ENCODE results near the gene IFNA14.
"Not testable (repeated sequence)": the region's sequence is repeated elsewhere in the genome, so short reads cannot be mapped to it uniquely, and the experiment has no call there.

Gene IFNA14

DNA sequence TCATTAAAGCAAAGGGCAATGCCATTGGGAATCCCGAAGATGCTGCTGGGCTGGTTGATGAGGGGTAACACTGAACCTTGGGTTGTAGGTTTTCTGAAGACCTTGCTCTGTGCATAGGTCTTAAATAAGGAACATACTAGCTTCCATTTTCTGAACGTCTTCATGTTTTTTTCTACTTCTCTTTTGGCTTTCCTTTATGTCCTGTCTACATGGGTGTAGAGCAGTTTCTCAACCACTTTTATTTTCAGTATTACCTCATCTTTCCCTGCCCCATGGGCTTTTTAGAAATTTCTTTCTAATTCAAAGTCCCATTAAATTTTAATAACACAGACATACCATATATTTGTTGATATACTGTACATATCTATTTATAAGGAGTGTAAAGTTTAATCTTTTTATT lies at the start of gene IFNA14:
Gene IFNA14, minus strand, starts transcription at position 95 of the 400 bp plus-strand sequence. Its CDS starts 70 bp downstream, at position 25.
- DNase-seq, result no peak

DNA sequence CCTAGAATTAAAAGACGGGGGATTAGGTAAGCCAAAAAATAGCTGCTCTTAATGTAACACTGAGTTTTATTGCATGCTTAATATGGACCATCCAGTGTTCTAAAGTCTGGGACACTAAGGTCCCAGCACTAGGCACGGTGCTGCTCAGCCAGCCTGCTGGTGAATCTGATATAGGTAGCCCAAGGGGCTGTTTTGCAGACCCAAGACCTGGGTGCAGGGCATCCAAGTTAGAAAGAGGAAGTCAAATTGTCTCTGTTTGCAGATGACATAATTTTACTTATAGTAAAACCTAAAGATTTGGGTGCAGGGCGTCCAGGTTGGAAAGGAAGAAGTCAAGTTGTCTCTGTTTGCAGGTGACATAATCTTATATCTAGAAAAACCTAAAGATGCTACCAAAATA lies 47.5 kb upstream of the IFNA14 start:
- DNase-seq, result no peak

DNA sequence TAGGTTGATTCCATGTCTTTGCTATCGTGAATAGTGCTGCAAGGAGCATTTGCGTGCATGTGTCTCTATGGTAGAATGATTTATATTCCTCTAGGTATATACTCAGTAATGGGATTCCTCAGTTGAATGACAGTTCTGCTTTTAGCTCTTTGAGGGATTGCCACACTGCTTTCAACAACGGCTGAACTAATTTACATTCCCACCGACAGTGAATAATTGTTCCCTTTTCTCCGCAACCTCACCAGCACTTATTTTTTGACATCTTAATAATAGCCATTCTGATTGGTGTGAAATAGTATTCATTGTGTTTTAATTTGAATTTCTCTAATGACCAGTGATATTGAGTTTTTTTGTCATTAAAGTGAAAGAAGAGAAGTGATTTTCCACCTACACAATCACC lies 46.9 kb upstream of the IFNA14 start:
- peak in 1 of 2 donors; percentile 2 for DNase-seq

DNA sequence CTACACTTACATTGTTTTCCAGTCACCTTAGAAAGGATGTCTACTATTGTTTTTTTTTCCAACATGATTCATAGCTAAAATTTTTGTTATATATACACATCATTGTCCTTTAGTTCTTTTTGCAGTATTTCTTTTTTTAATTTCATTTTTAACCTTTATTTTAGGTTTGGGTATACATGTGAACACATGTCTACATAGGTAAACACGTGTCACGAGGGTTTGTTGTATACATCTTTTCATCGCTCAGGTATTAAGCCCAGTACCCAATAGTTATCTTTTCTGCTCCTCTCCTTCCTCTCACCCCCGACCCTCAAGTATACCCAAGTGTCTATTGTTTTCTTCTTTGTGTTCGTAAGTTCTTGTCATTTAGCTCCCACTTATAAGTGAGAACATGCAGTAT lies 46.3 kb upstream of the IFNA14 start:
- no peak for DNase-seq

DNA sequence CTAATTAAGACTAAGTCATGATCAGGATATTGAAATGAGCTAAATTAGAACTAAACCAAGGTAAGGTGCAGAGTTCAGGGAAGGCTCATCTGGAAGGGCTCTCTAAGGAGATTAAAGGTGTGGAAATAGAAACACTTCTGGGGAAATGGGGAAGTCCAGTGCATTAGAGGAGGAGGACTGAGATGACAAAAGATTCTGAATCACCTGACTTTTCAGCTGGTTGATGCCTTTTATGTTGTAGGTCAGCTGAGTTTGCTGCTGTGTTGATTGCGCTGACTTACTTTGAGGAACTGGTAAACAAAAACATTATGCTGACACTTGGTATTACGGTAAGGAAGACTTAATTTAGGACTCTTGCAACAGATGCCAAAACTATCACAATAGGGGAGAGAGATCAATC lies 41.5 kb upstream of the IFNA14 start:
- DNase-seq, result no peak

DNA sequence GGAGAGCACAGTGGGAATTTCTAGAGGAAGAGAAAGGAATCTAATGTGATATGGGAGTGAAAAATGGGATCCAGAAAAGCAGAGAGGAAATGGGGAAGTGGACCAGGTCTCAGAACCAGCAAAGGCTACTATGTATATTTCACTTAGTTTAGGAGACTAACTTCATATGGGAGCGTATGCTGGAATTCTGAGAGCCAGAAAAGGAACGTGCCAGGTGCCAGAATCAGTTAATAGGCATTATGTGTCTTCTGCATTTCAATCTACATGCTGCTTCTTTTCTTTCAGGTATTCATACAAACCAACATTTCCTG lies 28.5 kb upstream of the IFNA14 start:
- no peak for DNase-seq

DNA sequence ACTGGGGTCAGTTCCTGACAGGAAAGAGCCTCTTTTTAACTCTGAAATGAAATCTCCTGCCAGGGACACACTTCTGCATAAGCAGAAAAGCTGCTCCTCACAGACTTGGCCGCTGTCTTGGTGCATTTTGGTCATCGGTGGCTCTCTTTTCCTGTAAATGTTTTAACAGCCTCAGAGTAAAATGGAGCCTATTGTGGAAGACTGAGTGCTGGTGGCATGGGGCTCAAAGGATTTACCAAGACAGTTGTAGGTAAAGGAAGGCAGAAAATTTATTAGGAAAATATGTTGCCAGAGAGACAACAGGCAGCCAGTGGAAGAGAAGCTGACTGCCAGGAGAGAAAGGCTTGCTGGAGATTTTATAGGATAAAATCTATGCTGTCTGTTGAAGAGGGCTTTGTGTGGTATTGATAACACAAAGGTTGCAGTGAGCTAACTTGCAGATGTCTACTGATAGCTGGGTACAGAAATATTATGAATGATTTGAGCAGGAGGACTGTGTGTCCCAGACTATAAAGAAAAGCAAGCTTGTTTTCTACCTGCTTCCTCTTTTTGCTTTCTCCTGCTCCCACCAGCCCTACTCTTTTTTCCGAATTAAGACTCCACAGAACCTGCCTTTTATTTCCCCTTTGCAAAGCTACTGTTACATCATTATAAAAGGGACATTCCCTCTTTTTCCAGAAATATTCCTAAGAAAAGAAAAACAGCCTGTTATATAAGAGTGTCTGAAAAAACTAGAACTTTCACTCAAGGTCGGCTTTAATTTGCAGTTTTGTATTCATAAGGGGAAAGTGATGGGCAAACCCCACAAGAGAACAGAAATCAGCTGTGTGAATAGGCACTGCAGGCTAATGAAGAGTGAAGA lies 27.9 kb upstream of the IFNA14 start:
- DNase-seq, result no peak

DNA sequence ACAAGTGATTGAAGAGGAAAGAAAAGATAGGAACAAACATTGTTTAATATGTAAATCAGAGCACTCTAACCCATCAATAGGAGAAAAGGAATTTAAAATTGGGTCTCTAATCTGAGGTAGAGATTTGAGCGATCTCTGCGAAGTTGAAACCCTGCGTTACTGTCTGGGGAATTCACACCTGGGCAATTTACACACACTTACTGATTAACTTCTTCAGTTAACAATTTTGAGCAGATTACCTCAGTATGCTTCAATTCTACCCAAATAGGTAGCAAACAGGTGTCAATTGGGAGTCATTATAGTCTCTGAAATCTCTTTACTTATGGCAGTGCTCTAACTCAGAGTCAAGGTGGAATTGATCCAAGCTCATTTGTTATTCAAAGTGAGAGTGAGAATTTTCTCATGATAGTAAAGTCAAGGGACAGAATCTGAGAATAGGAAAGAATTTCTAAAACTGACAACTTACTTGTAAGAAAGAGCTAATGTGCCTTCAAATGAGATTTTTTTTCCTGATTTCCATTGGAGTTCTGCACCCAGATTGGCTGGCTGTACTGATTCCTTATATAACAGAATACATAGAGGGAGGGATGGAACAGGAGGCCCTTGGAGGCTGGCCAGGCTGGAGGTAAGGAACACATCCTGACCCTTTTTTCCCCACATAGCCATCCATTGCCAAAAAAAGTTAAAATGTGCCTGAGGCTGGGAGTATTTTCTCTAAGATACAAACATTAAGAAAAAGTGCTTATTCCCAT lies 27.1 kb upstream of the IFNA14 start:
- no peak for DNase-seq

DNA sequence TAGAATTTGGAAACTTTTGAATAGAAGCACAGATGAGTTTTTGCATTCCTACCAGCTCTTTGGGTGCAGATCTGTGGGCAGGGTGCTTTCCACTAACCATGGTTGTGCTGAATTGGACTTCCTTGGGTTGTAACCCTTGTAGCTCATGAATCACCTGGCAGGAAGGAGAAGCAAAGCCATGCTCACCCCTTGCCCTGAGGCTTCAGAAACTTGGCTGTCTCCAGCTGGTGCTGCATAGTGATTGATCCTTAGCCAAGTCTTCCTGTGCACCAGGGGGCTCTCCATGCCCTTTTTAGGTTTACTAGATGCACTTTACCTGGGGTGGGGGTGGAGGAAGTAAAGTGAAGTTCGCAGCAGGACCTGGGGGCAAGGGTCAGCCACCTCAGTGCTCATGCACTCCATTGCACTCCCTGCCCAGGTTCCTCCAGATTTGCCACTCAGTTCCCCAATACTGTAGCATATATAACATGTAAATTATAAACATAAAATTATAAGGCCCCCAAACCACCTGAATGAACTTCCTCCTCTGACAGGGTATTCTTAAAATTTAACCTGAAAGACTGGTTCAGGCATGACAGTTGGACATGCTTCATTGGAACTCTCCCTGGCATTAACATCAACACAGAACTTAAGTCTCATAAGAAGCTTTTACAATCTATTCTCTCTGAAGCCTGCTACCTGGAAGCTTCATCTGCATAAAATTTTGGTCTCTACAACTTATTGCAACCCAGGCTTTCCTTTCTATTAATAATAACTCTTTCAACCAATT lies 25.8 kb upstream of the IFNA14 start:
- no peak for DNase-seq

DNA sequence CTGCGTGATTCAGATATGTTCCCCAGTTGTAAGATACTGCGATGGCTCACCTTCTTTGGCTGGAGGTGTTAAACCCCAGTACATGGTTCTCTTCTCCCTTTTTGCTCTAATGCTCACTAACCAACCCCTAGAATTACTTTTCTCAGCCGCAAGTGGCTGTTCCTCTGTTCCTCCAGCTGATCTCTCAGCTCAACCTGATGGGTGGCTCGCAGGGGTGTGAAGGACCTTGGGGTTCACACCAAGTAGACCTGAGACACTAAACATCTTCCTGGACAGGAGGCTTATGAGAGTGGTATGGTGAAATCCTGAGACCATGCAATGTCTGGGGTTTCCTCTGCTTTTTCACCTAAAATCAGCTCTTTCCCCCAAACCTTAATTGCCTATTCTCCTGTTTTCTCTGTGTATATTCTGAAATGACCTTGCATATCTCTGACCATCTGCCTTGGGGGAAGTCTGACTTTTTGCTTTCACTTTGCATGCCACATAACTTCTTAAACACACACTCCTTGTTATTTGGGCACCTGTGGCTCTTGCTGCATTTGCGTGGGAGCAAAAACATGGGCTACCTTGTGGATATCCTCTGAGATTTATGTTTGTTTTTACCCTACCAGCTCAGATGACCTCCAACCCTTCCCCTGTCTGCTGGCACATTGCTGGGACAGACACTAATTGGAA lies 15.9 kb upstream of the IFNA14 start:
- no peak for DNase-seq

DNA sequence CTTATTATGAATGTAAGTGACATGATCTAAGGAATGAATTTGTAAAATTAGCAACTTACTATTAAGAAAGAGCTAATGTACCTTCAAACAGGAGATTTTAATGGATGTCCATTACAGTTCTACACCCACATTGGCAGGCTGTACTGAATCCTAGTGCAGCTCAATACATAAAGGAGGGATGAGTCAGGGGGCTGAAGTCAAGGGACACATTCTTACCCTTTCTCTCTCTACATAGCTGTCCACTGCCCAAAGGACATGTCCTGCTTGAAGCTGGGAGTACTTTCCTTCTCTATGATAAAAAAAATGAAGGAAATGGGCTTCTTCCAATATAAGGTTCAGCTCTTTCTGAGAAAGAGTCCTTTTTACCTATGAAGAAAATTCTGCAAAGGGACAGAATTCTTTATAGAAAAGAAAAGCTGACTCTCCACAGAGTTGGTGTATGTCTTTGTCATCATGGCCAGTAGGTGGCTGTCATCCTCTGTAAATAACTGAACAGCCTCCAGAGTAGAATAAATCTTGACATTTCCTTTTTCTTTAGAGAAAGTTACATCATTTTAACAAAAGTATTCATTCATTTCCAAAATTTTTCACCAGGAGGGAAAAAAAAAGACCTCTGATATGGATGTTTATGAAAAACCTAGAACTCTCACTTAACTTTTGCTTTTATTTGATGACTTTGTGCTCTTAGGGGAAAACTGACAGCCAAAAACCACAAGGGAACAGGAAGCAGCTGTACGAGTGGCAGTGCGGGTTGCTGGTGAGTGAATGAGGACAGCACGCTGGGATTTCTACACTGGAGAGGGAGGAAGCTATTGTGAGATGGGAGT lies 13.1 kb upstream of the IFNA14 start:
- DNase-seq, result peak; percentile 10 to 24

DNA sequence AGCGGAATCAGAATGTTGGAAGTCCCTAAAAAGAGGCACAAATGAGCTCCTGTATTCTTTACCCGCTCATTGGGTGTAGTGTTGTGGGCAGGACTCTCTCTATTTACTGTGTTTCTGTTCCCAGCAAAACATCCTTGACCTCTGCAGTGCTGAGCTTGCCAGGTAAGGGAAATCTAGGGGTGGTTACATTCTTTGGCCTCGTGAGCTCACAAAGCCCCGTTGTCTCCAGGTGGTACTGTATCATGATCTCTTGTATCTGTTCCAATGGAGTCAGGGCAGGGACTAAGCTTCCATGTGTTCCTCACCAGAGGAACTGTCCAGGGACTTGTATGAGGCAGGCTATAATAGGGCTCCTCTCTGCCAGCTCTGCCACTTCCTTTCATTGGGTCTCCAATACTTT lies 11.8 kb upstream of the IFNA14 start:
- no peak for DNase-seq

DNA sequence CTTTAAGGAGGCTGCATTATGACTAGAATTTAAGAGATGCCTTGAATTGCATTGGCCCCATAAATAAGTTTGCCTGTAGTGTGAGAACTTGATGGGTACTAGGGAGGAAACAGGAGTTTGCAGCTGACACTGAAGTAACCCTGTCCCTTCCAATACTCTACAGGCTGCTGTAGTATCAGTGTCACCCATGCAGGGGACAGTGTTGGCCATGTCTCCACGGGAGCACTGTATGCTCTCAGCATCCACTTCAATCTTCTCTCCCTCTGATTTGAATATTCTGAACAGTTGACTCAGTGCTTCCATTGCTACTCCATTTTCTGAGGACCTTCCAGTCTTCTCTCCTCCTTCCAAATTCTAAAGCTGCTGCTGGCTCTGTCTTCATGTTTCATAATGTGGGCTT lies 11.4 kb upstream of the IFNA14 start:
- DNase-seq, result no peak

DNA sequence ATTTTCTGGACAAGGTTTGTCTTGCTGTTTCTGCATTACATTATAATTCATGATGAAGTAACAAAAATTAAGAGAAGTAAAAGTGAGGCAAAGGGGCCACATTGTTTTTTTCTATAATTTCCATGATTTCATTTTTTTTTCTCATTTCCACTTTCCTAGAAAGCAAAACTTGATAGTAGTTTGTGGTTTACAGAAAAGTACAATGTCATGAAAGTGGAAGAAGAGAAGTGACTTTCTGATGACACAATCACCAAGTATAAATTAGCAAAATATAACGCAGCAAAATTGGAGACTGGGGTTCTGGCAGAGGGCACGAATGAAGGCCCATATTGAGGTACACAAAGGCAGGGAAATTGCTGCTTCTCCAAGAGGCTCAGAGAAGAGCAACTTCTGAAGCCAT lies 5.0 kb upstream of the IFNA14 start:
- DNase-seq, result no peak

DNA sequence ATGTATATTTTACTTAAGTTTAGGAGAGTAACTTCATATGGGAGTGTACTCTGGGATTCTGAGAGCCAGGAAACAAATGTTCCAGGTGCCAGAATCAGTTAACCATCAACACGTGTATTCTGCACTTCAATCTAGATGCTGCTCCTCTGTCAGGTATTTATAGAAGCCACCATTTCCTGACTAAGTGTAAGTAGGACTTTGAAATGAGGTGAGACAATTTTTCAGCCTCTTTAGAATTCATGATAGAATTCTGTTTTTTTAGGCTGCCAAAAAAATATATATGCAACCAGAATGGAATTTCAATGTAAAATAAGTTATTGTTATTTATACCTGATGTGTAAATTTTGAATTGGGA lies 3.5 kb downstream of the IFNA14 start:
- DNase-seq, result not testable (repeated sequence)

DNA sequence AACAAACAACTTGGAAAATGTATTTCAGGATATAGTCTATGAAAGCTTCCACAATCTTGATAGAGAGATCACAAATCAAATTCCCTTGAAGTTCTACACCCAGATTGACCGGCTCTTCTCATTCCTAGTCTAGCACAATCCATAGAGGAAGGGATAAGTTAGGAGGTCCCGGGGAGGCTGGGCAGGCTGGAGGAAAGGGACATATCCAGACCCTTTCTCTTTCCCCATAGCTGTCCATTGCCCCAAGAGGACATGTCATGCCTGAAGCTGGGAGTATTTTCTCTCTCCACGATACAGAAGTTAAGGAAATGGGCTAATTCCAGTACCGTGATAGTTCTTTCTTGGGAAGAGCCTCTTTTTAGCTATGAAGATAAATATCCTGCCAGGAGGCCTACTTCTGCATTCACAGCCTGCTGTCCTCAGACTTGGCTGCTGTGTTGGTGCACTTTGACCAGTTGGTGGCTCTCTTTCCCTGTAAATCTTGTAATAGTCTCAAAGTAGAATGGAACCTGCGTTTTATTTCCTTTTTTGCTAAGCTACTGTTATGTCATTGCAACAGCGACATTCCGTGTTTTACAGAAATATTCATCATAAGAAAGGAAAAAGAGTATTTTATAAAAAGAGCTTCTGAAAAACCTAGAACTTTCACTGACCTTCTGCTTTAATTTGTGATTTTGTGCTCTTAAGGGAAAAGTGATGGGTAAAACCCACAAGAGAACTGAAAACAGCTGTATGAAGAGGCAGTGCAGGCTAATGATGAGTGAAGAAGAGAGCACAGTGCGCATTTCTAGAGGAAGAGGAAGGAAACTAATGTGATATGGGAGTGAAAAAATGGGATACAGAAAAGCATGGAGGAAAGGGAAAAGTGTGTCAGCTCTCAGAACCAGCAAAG lies 4.1 kb downstream of the IFNA14 start:
- DNase-seq, result peak; percentile 28 to 53

DNA sequence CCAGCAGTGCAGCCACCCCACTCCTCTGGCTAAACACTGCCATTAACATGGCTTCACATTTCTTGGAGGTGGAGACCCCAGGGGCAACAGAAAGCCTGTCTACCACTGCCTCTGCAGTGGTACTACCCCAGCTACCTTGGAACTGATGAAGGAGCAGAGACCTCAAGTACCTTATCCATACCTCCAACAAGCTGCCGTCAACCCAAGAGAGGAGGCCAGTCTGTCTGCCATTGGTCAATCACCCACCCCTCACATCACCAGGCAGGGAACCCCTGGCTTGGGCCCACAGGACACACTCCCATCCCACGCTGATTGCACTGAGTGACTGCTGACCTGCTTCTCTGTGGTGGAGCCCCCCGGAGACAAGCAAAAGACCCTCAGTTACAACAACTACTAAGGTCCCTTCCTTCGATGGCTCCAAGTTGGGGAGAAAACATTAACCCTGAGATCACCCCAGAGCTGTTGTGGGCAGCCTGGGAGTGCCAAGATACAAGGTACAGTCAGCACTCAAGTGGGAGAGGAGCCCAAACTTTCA lies 5.6 kb downstream of the IFNA14 start:
- DNase-seq, result no peak

DNA sequence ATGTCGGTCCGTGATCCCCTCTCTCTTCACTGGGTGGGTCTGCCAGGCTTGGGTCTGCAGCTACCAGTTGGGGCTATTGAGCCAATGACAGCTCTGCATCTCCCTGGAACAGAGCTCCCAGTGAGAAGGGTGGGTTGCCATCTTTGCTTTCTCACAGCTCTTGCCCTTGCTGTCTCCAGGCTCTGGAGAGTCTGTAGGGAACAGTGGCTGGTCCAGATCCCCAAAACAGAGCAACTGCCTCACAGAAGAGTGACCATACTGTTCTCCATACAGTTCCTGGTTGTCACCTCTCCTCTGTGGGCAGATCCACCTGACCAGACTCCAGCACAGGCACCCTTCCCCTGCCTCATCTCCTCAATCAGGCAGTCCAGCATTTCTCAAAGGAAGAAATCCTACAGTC lies 6.5 kb downstream of the IFNA14 start:
- no peak for DNase-seq

DNA sequence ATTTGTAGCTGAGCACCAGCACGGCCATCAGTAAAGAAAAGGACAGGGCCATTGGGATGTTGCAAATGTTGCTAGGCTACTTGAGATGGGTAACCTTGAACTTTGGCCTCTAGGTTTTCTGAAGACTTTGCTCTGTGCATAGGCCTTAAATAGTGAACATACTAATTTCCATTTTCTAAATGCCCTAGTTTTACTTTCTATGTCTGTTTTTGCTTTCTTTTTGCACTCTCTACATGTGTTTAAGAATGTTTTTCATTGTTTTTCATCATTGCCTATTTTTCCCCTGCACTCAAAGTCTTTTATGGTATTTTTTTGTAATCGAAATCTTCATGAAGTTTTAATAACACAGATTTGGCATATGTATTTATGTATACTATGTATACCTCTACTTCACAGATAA lies 11.7 kb downstream of the IFNA14 start, which contains the start of gene IFNA17:
Gene IFNA17, minus strand, starts transcription at position 101 of the 400 bp plus-strand sequence. Its CDS starts 49 bp downstream, at position 52.
- no peak for DNase-seq

DNA sequence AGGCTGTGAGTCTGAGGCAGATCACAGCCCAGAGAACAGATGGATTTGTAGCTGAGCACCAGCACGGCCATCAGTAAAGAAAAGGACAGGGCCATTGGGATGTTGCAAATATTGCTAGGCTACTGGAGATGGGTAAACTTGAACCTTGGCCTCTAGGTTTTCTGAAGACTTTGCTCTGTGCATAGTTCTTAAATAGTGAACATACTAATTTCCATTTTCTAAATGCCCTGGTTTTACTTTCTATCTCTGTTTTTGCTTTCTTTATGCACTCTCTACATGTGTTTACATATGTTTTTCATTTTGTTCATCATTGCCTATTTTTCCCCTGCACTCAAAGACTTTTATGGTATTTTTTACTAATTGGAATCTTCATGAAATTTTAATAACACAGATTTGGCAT lies 22.6 kb downstream of the IFNA14 start, which contains the start of gene IFNA16:
Gene IFNA16, minus strand, starts transcription at position 101 of the 400 bp plus-strand sequence. Its CDS starts 6 bp downstream, at position 95.
- not testable (repeated sequence) for DNase-seq
